GM23338 (cell line): ENCODE data around the gene UNC13C. TPM values are rescaled to one million over a fixed set of nuclear protein-coding genes. Genes with fewer than 3 reads are reported as not detected.

Experiments
- ATAC-seq: fragments of 200-7000 bp; cut with Tn5 transposase; 3 replicates; pipeline ENCODE4 v1.9.1; 2020
- DNase-seq: peaks from one replicate; pipeline ENCODE4 v3.0.0-alpha.2; 2015; ENCODE audit warnings: low spot score
- H2AFZ ChIP-seq: fragments of 200-600 bp; sonication (generic); 2 replicates; pipeline ENCODE4 v1.8.0; 2016; ENCODE audit warnings: antibody characterized with exemption, mild to moderate bottlenecking, moderate library complexity
- H3F3A ChIP-seq: fragments of 200-600 bp; sonication (generic); replicated peaks from 2 replicates; pipeline ENCODE4 v1.8.0; 2017; ENCODE audit warnings: antibody characterized with exemption, mixed run types, low read depth
- H3K27ac ChIP-seq: fragments of 200-600 bp; sonication (generic); 2 replicates; pipeline ENCODE4 v1.6.1; 2016; ENCODE audit warnings: low read depth
- H3K27me3 ChIP-seq: fragments of 200-600 bp; sonication (generic); 2 replicates; pipeline ENCODE4 v1.8.0; 2016; ENCODE audit warnings: mild to moderate bottlenecking, mixed run types, moderate library complexity; ENCODE audit not compliant: insufficient read depth
- H3K36me3 ChIP-seq: fragments of 200-600 bp; sonication (generic); 2 replicates; pipeline ENCODE4 v1.8.0; 2016; ENCODE audit warnings: mild to moderate bottlenecking; ENCODE audit not compliant: insufficient read depth
- H3K4me1 ChIP-seq: fragments of 200-600 bp; sonication (generic); 2 replicates; pipeline ENCODE4 v1.8.0; 2016; ENCODE audit warnings: mild to moderate bottlenecking, moderate library complexity; ENCODE audit not compliant: insufficient read depth
- H3K4me2 ChIP-seq: fragments of 200-600 bp; sonication (generic); 2 replicates; pipeline ENCODE4 v1.7.1; 2017; ENCODE audit warnings: mixed run types
- H3K4me3 ChIP-seq: fragments of 200-600 bp; sonication (generic); 2 replicates; pipeline ENCODE4 v1.6.1; 2016; ENCODE audit warnings: mixed run types
- H3K79me2 ChIP-seq: fragments of 200-600 bp; sonication (generic); replicated peaks from 2 replicates; pipeline ENCODE4 v1.8.0; 2017; ENCODE audit warnings: mild to moderate bottlenecking; ENCODE audit not compliant: insufficient read depth
- H3K9me2 ChIP-seq: fragments of 200-600 bp; sonication (generic); 2 replicates; pipeline ENCODE4 v1.8.0; 2017; ENCODE audit not compliant: insufficient read depth
- H4K20me1 ChIP-seq: fragments of 200-600 bp; sonication (generic); replicated peaks from 2 replicates; pipeline ENCODE4 v1.8.0; 2017; ENCODE audit warnings: mild to moderate bottlenecking; ENCODE audit not compliant: insufficient read depth
- H3K27ac Mint-ChIP-seq: 2 replicates; pipeline ENCODE4 v1.8.0; 2020; ENCODE audit warnings: inconsistent platforms, mild to moderate bottlenecking, moderate library complexity, mixed read lengths
- H3K27me3 Mint-ChIP-seq: 3 replicates; pipeline ENCODE4 v1.8.0; 2022; ENCODE audit warnings: low read depth, mild to moderate bottlenecking, moderate library complexity, mixed read lengths, inconsistent platforms; ENCODE audit not compliant: insufficient read depth, poor library complexity
- H3K36me3 Mint-ChIP-seq: 3 replicates; pipeline ENCODE4 v1.8.0; 2021; ENCODE audit warnings: low read depth, mild to moderate bottlenecking, inconsistent platforms, moderate library complexity, mixed read lengths
- H3K4me1 Mint-ChIP-seq: 3 replicates; pipeline ENCODE4 v1.8.0; 2020; ENCODE audit warnings: mild to moderate bottlenecking, inconsistent platforms, mixed read lengths
- H3K4me3 Mint-ChIP-seq: 3 replicates; pipeline ENCODE4 v1.8.0; 2021; ENCODE audit warnings: moderate library complexity, mild to moderate bottlenecking, inconsistent platforms, mixed read lengths
- H3K9me3 Mint-ChIP-seq: 3 replicates; pipeline ENCODE4 v1.8.0; 2020; ENCODE audit warnings: moderate library complexity, mild to moderate bottlenecking, inconsistent platforms, mixed read lengths
- CTCF ChIP-seq, 2 experiments: fragments of 200-600 bp in 1 of 2; sonication (generic) in 1 of 2; conservative IDR thresholded peaks; 2 replicates each; pipeline versions ENCODE4 v1.5.1 to v1.6.1; 2016 to 2017; ENCODE audit warnings: antibody characterized with exemption in 2 of 2, low read depth in 2 of 2, mild to moderate bottlenecking in 2 of 2, moderate library complexity in 1 of 2
- REST ChIP-seq: IDR thresholded peaks from one replicate; pipeline ENCODE4 v1.6.1; 2018; ENCODE audit warnings: antibody characterized with exemption; ENCODE audit not compliant: unreplicated experiment
- ZNF114 ChIP-seq: fragments of 250-450 bp; sonication (Bioruptor Pico); IDR thresholded peaks from 2 replicates; pipeline ENCODE4 v1.5.0; 2020; ENCODE audit warnings: mild to moderate bottlenecking, moderate library complexity
- ZNF462 ChIP-seq: fragments of 250-450 bp; sonication (Bioruptor Pico); IDR thresholded peaks from 2 replicates; pipeline ENCODE4 v1.5.0; 2020; ENCODE audit warnings: mild to moderate bottlenecking, moderate library complexity
- polyA plus RNA-seq: library from polyadenylated mRNA; unstranded; fragments of >200 nt; fragmentation: Nextera tagmentation; extraction: Ambion mirVana; gene quantifications from 2 replicates; pipeline ENCODE4 v1.2.1, GENCODE V29; 2016
- total RNA-seq: library from RNA; depleted of rRNA; stranded (reverse); fragments of >200 nt; shearing (Covaris generic); gene quantifications from 2 replicates; pipeline ENCODE4 v1.2.3, GENCODE V29; 2014

The UNC13C gene
- total and polyA plus RNA-seq, 2 experiments from 2014 or later: 0.03 TPM; not detected in 1

- TF ChIP-seq ZNF114 (CRISPR knock-in tag): no peak
- TF ChIP-seq CTCF (conservative IDR thresholded peaks at IDR 0.05; ENCODE audit: low read depth in 2 of 2): no peak
- no peak for TF ChIP-seq REST
- no peak for TF ChIP-seq ZNF462 (CRISPR knock-in tag)
- no peak overlapping the region for H3K27ac Mint-ChIP-seq
- H3K4me3 Mint-ChIP-seq: no peak overlapping the region
- no peak overlapping the region for H3K4me2 ChIP-seq
- no peaks in the 10 kb centered on the region for H3K36me3 Mint-ChIP-seq
- H3K27me3 ChIP-seq: no peaks in the 10 kb centered on the region
- peaks cover 3% of the 10 kb centered on the region for H3K27me3 Mint-ChIP-seq
- H3K4me1 Mint-ChIP-seq: no peaks in the 10 kb centered on the region
- no peak for DNase-seq
- no peaks in the 10 kb centered on the region for H4K20me1 ChIP-seq
- H3K79me2 ChIP-seq: no peaks in the 10 kb centered on the region
- no peak overlapping the region for H3K27ac ChIP-seq
- no peaks in the 10 kb centered on the region for H3K4me1 ChIP-seq
- H3K36me3 ChIP-seq: 0 out of 2 replicates have a peak, but pooled peaks cover 6% of the 10 kb centered on the region
- peaks cover 19% of the 10 kb centered on the region for H3K9me3 Mint-ChIP-seq
- no peak overlapping the region for H2AFZ ChIP-seq
- H3K4me3 ChIP-seq: no peak overlapping the region
- no peaks in the 10 kb centered on the region for H3F3A ChIP-seq
- no peak for ATAC-seq
- no peaks in the 10 kb centered on the region for H3K9me2 ChIP-seq
Measured at GRCh38 chr15:54208786-54209185, 230.5 kb downstream of the UNC13C start.
